Stimulated activated CD8-positive, alpha-beta memory T cell treated with anti-CD3 and anti-CD28 coated beads, Interleukin-7, amount 100 ng/mL, for 24 hours (primary cell): Measurements from ENCODE around the gene GRAP.

Experiments
- DNase-seq: peaks from one replicate; pipeline ENCODE4 v3.0.0-alpha.2; 2020; ENCODE audit warnings: low read depth

GRAP gene

DNA sequence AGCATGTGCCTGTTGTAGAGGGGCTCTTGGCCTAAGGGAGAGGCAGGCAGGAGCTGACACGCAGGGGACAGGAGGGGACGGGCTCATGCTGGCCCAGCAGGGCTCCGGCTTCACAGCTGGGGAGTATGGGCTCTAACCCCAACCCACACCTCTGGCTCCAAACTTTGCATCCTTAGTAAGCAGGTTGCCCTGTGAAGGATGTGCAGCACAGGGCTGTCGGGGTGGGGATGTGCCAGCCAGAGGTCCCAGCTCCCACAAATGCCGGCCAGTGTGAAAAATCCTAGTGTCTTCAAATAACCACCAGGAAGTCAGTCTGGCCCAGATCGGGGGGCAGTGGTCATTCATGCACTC lies 28.2 kb downstream of the GRAP start:
- no peak for DNase-seq

DNA sequence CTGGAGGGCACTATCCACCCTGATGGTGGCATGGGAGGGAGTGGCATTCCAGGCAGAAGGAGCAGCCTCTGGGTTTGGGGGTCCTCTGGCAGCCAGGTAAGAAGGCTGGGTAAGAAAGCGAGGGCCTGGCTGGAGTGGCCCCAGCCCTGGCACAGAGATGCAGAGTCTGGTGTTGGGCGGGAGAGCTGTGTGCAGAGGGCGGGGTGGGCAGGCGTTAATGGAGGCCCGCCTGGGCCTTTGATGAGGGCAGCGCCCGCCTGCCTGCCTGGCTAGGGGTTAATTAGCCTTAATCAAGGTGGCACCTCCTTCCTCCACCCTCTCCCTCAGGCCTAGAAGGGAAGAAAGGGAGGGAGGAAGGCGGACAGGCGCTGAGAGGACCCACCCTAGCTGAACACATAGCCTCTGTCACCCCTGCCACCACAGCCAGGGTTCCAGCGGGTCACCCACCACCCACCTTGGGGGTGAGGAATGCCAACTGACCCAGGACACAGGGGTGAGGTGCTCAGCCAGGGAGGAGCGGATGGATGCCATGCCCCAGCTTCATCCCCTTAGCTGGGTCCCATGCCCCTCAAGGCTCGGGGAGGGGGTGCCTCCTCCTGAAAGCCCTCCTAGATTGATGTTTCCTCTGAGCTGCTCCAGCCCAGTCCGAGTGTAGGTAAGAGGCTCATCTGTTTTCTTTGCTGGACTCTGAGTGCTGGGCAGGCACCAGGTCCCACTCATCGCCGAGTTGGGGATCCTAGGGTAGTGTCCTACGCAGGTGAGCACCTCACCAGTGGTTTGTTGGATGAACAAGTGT lies 28.8 kb downstream of the GRAP start:
- DNase-seq = no peak

DNA sequence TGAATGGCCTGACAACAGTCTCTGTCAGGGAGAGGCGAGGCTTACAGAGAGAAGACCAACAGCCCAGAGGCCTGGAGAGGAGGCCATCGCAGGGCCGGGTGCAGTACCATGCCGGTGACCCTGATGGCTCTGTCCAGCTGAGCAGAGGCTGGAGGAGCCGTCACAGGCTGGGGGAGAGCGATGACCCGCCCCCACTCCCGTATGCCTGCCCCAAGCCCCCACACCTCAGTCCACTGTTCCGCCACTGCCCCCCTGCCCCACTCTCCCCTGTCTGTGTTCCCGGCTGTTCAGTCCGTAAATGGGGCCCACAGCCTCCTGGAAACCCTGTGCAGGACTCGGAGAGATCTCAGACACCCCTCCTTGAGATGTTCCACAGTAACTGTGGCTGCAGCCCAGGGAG lies 29.4 kb downstream of the GRAP start:
- no peak for DNase-seq

DNA sequence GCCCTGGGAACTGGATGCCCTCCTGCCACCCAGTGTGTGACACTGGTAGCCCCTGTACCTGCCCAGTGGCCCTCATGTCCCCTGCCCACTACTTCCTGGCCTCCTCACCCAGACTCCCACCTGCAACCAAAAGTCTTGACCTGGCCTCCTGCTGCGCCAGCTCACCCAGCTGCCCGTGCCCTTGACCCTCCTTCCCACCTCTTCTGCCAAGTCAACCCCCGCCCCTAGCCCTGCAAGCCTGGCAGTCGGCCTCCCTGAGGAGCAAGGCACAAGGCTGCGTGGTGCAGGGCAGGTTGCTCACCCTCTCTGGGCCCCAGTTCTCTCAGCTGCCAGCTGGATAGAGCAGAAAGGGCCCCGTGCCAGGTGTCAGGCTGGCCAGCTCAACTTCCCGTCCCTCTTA lies 29.9 kb downstream of the GRAP start:
- DNase-seq = no peak

DNA sequence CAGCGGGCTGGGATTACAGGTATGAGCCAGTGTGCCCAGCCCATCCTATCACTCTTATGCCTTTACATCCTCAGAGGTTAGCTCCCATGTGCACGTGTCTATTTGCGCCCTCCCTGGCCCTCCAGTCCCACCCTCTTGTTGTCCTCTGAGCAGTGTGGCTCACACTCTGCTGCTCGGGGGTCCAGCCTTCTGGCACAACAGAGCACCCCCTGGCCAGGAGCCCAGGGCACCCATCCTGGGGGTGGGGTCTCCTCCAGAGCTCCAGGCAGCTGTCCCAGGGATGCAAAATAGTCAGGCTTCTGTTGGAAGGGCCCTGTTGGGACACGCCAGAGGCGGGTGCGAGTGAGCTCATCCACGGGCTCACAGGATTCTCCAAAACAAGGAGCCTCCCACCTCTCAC lies 30.5 kb downstream of the GRAP start:
- no peak for DNase-seq

DNA sequence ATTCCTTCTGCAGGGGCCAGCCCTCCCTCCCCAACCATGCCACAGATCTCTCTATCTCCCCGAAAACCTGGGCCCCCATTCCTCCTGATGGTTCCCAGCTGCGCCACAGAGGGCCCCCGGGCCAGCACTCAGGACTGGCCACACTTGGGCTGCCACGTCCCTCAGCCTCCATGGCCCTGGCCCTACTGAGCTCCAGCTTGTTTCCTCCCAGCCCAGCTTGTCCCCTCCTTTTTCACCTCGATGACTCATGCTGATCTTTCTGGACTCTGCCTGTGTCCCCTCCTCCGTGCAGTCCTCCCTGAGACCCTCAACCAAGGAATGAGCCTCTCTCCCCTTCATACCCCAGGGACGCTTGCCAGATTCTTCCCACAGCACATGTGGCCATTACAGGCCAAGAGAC lies 31.3 kb downstream of the GRAP start:
- no peak for DNase-seq

DNA sequence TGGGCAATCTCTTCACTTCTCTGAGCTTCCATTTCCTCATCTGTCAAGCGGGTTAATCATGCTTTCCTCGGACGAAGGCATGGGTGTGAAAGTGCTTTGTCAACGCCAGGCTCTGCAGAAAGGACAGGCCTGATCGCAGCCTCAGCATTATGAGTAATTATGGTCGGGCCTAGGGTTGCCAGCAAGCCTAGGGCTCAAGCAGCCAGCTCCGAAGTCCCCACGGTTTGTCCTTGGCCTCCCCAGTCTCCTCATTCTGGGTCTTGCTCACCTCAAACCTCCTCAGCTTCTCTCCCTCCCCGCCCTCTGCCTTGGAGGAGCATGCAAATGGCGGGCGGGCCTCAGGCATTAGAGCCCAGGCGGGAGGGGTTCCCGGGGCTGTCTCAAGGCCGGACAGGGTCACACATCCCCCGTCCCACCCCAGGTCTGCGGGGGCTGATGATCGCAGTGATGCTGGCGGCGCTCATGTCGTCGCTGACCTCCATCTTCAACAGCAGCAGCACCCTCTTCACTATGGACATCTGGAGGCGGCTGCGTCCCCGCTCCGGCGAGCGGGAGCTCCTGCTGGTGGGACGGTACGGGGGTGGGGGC lies 32.0 kb downstream of the GRAP start:
- DNase-seq = no peak

DNA sequence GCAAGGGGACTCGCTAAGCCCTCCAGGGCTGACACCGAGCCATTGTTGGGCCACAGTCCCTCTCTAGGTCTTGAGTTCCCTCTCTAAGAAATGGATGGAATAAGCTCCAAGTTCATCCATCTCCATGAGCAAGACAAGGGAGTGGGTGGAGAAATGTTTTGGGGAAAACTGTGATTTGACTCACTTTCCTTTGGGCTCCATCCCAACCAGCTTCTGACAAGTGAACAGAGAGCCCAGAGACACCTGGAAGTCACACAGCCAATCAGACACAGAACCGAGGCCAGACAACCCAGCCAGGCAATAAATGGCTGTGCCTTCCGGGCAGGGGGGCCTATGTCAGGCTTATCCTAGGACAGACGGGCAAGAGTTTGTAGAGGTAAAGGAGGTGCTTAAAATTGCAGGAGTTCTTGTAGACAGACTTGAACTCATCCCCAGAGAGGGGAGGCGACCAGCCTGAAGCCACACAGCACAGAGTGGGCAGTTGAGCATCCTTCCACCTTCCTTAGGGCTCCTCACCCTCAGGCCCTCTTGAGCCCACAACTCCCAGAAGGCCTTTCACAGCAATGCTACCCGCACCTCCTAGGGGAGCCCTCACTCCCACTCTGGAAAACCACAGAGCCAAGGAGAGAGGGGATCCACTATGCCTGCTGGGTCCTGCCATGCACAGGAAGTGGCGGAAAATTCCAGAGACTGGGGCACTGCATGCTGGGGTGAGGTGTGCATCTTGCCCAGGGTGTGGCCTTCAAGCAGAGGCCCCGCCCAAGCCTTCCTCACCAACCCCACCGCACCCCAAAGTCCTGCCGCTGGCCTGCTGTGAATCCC lies 32.7 kb downstream of the GRAP start:
- no peak for DNase-seq

DNA sequence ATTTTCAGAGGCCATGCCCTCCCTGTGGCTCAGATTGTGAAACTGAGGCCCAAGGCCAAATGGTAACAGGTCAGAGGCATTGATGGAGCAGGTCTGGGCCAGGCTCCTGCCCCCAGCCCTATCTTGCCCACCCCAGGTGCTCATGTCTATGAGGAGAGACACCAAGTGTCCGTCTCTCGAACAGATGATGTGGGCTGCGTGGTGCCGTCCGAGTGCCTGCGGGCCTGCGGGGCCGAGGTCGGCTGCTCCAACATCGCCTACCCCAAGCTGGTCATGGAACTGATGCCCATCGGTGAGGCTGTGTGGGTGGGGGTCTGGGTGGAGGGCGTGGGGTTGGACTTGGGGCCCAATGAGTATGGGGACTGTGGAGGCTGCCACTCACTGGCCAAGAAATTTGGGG lies 33.5 kb downstream of the GRAP start:
- DNase-seq = no peak

DNA sequence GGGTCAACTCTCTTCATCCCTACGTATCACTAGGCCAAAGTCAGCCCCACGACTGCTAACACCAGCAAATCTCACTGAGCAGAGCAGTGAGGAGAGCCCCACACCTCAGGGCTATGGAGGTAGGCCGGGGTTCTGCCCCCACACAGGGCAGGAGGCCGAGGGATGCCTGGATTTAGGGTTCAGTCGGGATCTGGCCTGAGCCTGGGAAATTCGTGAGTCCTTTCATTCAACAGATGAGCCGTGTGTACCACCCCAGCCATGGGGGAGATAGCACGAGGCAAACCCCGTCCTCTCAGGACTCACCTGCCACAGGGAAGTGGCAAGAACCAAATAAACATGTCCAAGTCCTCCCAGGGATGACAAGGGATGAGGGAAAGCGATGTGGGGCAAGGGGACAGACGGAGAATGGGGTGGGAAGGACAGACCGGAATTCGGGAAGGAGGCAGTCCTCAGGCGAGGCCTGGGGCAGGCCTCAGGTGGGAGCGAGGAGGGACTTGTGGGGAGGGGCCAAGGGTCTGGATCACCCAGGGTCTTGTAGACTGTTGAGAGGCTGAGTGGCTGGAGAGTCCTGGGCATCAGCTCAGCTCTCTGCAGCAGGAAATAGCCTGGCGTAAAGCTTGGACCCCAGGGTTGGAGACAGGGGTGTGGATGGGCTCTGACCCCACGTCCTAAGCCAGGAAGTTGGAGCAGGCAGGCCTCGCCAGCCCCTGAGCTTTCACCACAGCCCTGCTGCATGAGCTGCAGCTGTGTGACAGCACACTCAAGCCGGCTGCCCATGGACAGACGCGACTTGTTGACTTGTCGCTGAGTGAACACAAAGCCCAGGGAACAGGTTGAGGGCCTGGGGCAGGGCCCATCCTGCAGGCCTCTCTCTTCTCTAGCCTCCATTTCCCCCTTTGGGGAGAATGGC lies 34.3 kb downstream of the GRAP start:
- no peak for DNase-seq

DNA sequence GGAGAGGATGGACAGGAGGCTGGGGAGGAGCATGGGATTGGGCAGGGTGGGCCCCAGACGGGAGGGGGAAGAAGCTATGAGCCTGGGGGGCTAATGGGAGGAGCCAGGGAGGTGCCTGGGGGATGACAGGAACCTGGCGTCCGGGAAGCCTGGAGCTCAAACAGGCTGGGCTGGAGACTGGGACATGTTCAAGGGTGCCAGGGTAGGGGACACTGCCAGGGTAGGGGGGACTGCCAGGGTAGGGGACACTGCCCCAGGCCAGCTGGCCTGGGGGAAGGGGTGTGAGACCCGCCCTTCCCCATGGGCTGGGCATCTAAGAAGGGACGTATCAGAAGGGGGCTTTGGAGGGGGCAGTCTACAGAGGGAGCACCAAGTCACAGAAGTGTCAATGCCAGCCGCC lies 35.2 kb downstream of the GRAP start:
- no peak for DNase-seq

DNA sequence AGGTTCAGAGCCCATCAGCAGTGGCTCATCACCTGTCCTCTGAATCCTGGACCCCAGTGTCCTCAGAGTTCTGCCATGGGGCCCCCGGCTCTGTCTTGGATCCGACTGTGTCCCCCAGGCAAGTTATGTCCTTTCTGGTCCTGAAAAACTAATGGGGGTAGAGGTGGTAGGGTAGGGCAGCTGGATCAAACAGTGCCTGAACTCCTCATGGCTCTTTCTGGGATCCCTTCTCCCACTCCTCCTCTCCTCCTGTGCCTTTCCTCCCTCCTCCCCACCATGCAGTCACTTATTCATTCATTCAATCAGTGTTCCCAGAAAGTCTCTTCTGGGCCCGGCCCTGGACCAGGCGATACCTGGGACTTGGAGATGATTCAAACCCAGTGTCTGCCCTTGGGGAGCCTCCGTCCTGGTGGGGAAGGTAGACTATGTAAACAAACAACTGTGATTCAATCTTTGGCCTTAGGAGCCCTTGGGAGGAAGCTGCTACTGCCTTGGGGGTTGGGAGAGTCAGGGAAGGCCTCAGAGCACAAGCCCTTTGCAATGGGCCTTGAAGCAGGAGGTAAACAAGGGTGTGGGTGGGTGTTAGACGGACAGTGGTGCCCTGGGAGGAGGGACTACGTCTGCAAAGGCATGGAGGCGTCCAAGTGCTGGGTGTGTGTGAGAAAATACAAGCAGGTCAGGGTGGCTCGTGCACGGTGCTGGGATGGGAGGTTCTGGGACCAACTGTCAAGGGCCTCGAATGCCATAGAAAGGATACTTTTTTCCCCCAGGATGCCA lies 35.8 kb downstream of the GRAP start:
- DNase-seq = no peak

DNA sequence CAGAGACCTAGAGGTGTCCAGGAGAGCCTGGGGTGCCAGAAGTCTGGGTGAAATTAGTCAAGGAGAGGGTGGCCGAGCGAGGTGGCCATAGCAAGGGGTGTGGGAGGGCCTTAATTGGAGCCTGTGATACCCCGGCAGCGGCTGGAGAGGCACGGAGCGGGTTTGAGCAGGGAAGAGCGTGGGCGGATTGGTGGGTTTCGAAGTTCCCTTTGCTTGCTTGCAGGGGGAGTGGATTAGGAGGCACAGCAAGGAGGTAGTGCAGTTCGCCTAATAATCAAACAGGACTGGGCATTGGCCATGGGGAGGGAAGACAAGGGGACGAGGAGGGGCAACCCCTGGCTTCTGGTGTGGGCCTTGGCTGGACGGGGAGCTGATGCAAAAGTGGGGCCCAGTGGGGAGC lies 36.8 kb downstream of the GRAP start:
- DNase-seq = no peak

DNA sequence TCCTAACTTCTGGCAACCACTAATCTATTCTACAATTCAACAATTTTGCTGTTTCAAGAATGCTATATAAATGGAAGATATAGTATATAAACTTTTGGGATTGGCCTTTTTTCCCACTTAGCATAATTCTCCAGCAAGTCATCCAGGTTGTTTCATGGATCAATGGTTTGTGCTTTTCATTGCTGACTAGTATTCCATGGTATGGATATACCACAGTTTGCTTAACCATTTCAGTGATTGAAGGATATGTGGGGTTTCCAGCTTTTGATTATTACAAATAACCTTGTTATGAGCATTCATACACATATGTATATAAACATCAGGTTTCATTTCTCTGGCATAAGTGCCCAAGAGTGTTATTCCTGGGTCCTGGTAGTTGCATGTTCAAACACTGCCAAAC lies 40.1 kb downstream of the GRAP start:
- no peak for DNase-seq

DNA sequence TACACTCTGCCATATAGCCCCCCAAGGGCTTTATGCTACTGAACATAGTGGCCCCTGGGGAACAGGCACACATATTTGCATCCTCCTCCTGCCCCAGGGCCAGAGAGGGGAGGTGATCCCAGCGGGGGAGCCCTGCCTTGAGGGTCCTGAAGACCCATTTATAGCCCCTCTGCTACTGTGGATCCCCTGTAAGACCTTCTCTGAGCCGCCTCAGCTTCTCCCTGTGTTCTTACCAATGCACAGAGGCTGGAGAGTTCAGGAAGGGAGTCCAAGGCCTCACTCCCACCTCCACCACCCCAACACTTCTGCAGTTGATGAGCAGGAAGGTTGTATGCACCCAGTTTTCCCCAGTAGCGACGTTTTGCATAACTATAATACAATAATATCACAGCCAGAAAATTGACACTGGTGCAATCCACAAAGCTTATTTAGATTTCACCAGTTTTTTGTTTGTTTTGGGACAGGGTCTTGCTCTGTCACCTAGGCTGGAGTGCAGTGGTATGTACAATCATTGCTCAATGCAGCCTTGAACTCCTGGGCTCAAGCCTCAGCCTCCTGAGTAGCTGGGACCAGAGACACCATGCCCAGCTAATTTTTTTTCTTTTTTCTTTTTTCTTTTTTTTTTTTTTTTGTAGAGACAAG lies 40.8 kb downstream of the GRAP start:
- no peak for DNase-seq

DNA sequence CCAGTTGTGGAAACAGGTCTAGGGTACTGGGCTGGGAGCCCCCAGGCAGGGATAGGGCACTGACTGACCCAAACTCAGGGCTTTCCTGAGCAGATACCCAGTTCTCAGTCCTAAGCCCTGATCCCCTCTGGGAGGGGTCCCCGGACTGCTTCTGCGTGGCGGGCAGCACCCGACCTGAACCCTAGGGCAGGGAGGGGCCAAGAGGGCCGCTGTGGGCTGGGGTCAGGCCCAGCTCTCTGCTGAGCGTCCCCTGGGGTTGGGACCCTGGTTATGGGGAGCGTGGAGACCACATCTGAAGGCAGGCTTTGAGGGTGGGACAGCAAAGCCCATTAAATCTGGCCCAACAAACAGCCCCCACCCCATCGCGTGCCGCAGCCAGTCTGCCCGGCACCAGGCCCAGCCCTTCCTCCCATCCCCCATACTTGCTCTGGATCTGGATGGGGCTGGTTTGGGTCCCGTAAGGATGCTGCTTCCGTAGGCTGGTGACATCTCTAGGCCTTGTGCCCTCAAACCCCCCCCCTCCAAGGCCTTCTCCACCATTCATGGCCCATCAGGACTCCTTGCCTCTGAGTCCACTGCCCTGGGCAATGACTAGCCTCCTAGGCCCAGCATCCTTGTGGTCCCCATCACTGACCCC lies 41.5 kb downstream of the GRAP start:
- DNase-seq = no peak

DNA sequence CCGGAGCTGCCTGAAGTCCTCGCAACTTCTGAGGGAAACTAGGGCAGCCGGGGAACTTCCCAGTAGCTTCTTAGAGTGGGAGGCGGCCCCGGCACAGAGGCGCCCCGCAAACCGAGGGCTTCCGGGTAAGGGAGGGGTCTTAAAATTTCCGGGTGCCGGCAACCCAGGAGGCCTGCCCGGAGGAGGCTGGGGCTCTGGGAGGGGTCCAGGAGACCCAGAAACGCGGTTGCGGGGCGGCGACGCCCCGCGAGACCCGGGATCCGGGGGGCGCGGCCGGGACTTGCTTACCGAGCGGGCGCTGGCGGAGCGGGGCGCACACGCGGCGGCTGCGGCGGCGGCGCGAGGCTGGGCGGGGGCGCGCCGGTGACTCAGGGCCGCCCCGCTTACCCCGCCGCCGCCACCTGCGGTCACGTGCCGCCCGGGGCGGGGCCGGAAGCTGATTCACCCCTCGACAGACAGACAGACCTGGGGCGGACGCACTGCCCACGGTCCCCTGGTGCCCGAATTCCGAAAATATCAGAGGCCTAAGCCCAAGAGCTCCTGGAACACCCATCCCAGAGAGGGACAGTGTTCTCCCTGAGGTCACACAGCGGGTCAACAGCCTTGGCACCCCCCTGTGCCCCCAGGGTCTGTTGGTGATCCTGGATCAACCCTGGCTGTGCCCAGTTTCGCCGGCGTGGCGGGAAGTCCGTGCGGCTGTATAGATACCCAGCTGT lies 42.2 kb downstream of the GRAP start, which contains the start of gene FAM83G:
Gene FAM83G (minus strand): TSS at position 344 of the 716 bp plus-strand sequence. CDS start 723 bp downstream, outside the sequence.
- peak; percentile 82 for DNase-seq

DNA sequence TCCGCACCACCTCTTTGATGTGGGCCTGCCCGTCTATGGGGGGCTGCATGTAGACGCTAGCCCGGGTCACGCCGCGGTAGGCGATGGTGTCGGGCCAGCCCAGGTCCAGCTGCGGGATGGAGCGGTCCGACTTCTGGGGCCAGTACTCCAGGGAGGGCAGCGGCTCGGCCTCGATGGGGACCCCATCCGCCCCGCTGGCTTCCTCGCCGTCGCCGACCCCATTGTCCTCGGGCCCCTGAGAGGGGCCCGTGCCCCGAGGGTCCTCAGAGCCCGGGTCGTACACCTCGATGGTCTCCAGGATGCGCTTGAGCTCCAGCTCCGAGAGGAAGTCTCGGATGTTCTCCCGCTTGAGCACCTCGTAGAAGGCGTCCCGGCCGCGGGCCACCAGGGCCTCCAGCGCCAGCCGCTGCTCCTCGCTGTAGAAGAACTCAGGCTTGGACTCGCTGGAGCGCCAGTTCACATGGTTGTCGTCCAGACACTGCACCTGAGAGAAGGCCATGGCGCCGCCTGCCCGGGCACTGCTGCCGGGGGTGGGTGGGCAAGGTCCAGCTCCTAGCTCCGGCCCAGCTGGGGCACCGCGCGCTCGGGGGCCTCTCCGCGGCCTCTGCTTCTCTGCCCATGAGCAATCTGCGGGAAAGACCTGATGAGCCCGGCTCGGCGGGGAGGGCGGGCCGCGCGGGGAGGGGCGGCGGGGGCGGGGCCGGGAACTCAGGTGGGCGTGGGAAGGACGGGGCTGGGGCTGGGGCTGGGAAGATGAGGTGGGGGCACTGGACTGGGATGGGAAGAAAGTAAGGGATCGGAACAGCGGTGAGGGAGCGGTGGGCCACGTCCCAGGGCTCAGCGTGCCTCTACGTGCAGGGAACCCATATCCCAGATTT lies 43.0 kb downstream of the GRAP start:
- no peak for DNase-seq
